Peyer's patch (tissue), 4 donors: ENCODE data around the gene FARSA.
"Not testable (repeated sequence)": the region's sequence is repeated elsewhere in the genome, so short reads cannot be mapped to it uniquely, and the experiment has no call there.

ENCODE experiments used
- CTCF ChIP-seq, 6 experiments: fragments of 450-650 bp in 4 of 6; fragments of 200-600 bp in 2 of 6; sonication (generic) in 1 of 6; IDR thresholded peaks; one replicate each; pipeline ENCODE4 v1.5.1; 2017 to 2019; ENCODE audit warnings: antibody characterized with exemption in 6 of 6, mild to moderate bottlenecking in 3 of 6, moderate library complexity in 1 of 6
- POLR2A ChIP-seq, 2 donors: fragments of 450-650 bp; IDR thresholded peaks; one replicate each; pipeline ENCODE4 v1.5.1; 2017; ENCODE audit warnings: antibody characterized with exemption in 2 of 2, mild to moderate bottlenecking in 2 of 2, moderate library complexity in 2 of 2

GRCh38 chr19:12952050-12952449 lies 18.5 kb upstream of the FARSA start:
- TF ChIP-seq CTCF, POLR2A (IDR thresholded peaks at IDR 0.05): not testable (repeated sequence)
